Measurements from ENCODE around the gene CAMK2D.

CAMK2D gene

GRCh38 chr4:113682730-113683537 lies 78.6 kb downstream of the CAMK2D start:
- DNase-seq (ENCODE audit: low read depth) = peak; percentile 76

- DNase-seq (ENCODE audit: low read depth) = no peak
Measured at GRCh38 chr4:113678641-113679040, 82.9 kb downstream of the CAMK2D start.

- no peak for DNase-seq (ENCODE audit: low read depth)
Measured at GRCh38 chr4:113677325-113677724, 84.2 kb downstream of the CAMK2D start.

- DNase-seq (ENCODE audit: low read depth) = no peak
Measured at GRCh38 chr4:113675731-113676697, 85.5 kb downstream of the CAMK2D start.

GRCh38 chr4:113674733-113675132 lies 86.8 kb downstream of the CAMK2D start:
- no peak for DNase-seq (ENCODE audit: low read depth)

- no peak for DNase-seq (ENCODE audit: low read depth)
Measured at GRCh38 chr4:113674251-113674650, 87.3 kb downstream of the CAMK2D start.

GRCh38 chr4:113673450-113673849 lies 88.1 kb downstream of the CAMK2D start:
- DNase-seq (ENCODE audit: low read depth) = peak; percentile 40

- no peak for DNase-seq (ENCODE audit: low read depth)
Measured at GRCh38 chr4:113666386-113667114, 95.0 kb downstream of the CAMK2D start.

- DNase-seq (ENCODE audit: low read depth) = no peak
Measured at GRCh38 chr4:113665036-113665435, 96.5 kb downstream of the CAMK2D start.

- DNase-seq (ENCODE audit: low read depth) = no peak
Measured at GRCh38 chr4:113662581-113662980, 99.0 kb downstream of the CAMK2D start.

GRCh38 chr4:113659127-113659526 lies 102.4 kb downstream of the CAMK2D start:
- DNase-seq (ENCODE audit: low read depth) = no peak

- DNase-seq (ENCODE audit: low read depth) = no peak
Measured at GRCh38 chr4:113657586-113658233, 103.8 kb downstream of the CAMK2D start.

- no peak for DNase-seq (ENCODE audit: low read depth)
Measured at GRCh38 chr4:113653871-113654270, 107.7 kb downstream of the CAMK2D start.

- DNase-seq (ENCODE audit: low read depth) = no peak
Measured at GRCh38 chr4:113646442-113646822, 115.1 kb downstream of the CAMK2D start.

- no peak for DNase-seq (ENCODE audit: low read depth)
Measured at GRCh38 chr4:113645771-113646441, 115.6 kb downstream of the CAMK2D start.

GRCh38 chr4:113645288-113645687 lies 116.2 kb downstream of the CAMK2D start:
- no peak for DNase-seq (ENCODE audit: low read depth)

GRCh38 chr4:113644398-113644797 lies 117.1 kb downstream of the CAMK2D start:
- no peak for DNase-seq (ENCODE audit: low read depth)

GRCh38 chr4:113643505-113643904 lies 118.0 kb downstream of the CAMK2D start:
- DNase-seq (ENCODE audit: low read depth) = no peak

- no peak for DNase-seq (ENCODE audit: low read depth)
Measured at GRCh38 chr4:113641025-113641431, 120.5 kb downstream of the CAMK2D start.

- DNase-seq (ENCODE audit: low read depth) = no peak
Measured at GRCh38 chr4:113639326-113639725, 122.2 kb downstream of the CAMK2D start.

- no peak for DNase-seq (ENCODE audit: low read depth)
Measured at GRCh38 chr4:113638562-113638832, 123.0 kb downstream of the CAMK2D start.
